HEK293 (cell line): Measurements from ENCODE around the gene CTRB1.

Experiments used
- CTCF ChIA-PET: fragments of 350-600 bp; formaldehyde crosslinking; extraction: SDS; loops from one replicate; lab custom pipeline; 2021; ENCODE audit warnings: antibody characterized with exemption; lab: Yijun Ruan, JAX
- POLR2A ChIA-PET: fragments of 300-600 bp; formaldehyde crosslinking; extraction: SDS; loops from one replicate; lab custom pipeline; 2020; ENCODE audit warnings: antibody characterized with exemption, inconsistent platforms; lab: Yijun Ruan, JAX
- H3K27ac ChIP-seq: fragments of 200-500 bp; sonication (Bioruptor generic); 2 replicates; pipeline ENCODE4 v1.5.1; 2014; ENCODE audit warnings: low read depth, low read length, control low read depth, inconsistent platforms; ENCODE audit errors: extremely low read depth
- H3K36me3 ChIP-seq, 2 experiments: fragments of 200-500 bp in 1 of 2; sonication (Bioruptor generic) in 1 of 2; 1 replicate in 1 of 2; 2 replicates in 1 of 2; pipeline ENCODE4 v1.5.1; 2014 to 2017; ENCODE audit warnings: inconsistent platforms in 2 of 2, low read length in 2 of 2; ENCODE audit not compliant: control insufficient read depth in 2 of 2, insufficient read depth in 1 of 2
- H3K4me1 ChIP-seq: fragments of 200-500 bp; sonication (Bioruptor generic); 2 replicates; pipeline ENCODE4 v1.5.1; 2014; ENCODE audit warnings: mild to moderate bottlenecking, low read length, inconsistent platforms; ENCODE audit not compliant: control insufficient read depth, insufficient read depth
- H3K4me3 ChIP-seq: 2 replicates; pipeline ENCODE4 v1.5.1; 2011; ENCODE audit warnings: low read depth, mild to moderate bottlenecking, control low read depth, low read length, moderate library complexity
- H3K9me3 ChIP-seq: fragments of 200-500 bp; sonication (Bioruptor generic); 2 replicates; pipeline ENCODE4 v1.5.1; 2014; ENCODE audit warnings: low read depth, low read length, inconsistent platforms; ENCODE audit not compliant: control insufficient read depth, insufficient read depth
- EGR2 ChIP-seq: fragments of 450-650 bp; formaldehyde crosslinking; IDR thresholded peaks from 2 replicates; pipeline ENCODE4 v1.5.1; 2016; ENCODE audit warnings: low read depth, missing biosample characterization, missing genetic modification characterization
- GLIS1 ChIP-seq: fragments of 450-650 bp; formaldehyde crosslinking; IDR thresholded peaks from 2 replicates; pipeline ENCODE4 v1.5.1; 2016; ENCODE audit warnings: missing biosample characterization, missing genetic modification characterization
- GLIS2 ChIP-seq: fragments of 450-650 bp; formaldehyde crosslinking; IDR thresholded peaks from 2 replicates; pipeline ENCODE4 v1.5.1; 2016; ENCODE audit warnings: missing biosample characterization, missing genetic modification characterization
- ZFHX2 ChIP-seq: fragments of 450-650 bp; formaldehyde crosslinking; conservative IDR thresholded peaks from 2 replicates; pipeline ENCODE4 v1.5.1; 2016; ENCODE audit warnings: missing biosample characterization, missing genetic modification characterization
- ZIC2 ChIP-seq: fragments of 450-650 bp; formaldehyde crosslinking; IDR thresholded peaks from 2 replicates; pipeline ENCODE4 v1.5.1; 2016; ENCODE audit warnings: missing biosample characterization, missing genetic modification characterization
- ZNF776 ChIP-seq: fragments of 450-650 bp; formaldehyde crosslinking; IDR thresholded peaks from 2 replicates; pipeline ENCODE4 v1.5.0; 2017; ENCODE audit warnings: missing biosample characterization, missing genetic modification characterization, borderline replicate concordance
- TF ChIP-seq, protein P1 (sequence below): fragments of 450-650 bp; formaldehyde crosslinking; IDR thresholded peaks from 2 replicates; pipeline ENCODE4 v1.5.1; 2016; ENCODE audit warnings: missing biosample characterization, missing genetic modification characterization
- TF ChIP-seq, protein P2 (sequence below): fragments of 450-650 bp; formaldehyde crosslinking; IDR thresholded peaks from 2 replicates; pipeline ENCODE4 v1.5.0; 2017; ENCODE audit warnings: missing biosample characterization, missing genetic modification characterization, borderline replicate concordance
- TF ChIP-seq, protein P3 (sequence below): fragments of 450-650 bp; formaldehyde crosslinking; IDR thresholded peaks from 2 replicates; pipeline ENCODE4 v1.5.1; 2016; ENCODE audit warnings: missing biosample characterization, missing genetic modification characterization
- TF ChIP-seq, protein P4 (sequence below): fragments of 450-650 bp; formaldehyde crosslinking; IDR thresholded peaks from 2 replicates; pipeline ENCODE4 v1.5.1; 2016; ENCODE audit warnings: missing biosample characterization, missing genetic modification characterization
- TF ChIP-seq, protein P5 (sequence below): fragments of 450-650 bp; formaldehyde crosslinking; IDR thresholded peaks from 2 replicates; pipeline ENCODE4 v1.5.1; 2016; ENCODE audit warnings: missing biosample characterization, missing genetic modification characterization

The CTRB1 gene

DNA sequence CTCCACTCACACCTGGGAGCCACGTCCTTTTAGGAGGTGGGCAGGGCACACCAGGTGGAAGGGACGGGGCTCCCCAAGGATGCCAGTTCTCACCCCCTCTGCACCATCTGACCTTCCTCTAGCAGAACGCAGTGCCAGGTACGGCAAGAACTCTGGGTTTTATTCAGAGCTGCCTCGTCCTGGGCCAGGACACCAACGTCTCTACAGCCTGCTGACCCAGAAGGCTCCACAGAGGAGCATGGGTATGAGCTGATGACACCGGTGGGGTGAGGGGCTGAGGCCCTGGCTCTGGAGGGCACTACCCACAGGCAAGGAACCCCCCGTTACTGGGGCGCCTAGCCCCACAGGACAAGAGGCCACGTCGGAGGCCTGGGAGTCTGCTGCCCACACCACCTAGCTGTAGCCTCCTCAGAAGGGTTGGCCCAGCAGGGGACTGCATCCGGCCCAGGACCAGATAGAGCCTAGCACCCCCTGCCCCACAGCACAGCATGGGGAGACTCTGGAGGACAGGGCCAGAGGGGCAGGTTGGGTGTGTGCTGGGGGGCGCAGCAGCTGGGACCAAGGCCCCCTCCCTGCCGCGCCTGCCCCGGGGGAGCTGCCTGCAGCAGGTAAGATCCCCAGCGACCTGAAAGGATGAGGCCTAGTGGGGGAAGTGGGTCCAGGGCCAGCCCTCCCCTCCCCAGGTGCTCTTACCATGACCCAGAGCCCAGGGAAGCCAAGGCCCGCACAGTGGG lies 18.8 kb downstream of the CTRB1 start:
- Histone ChIP-seq H3K9me3 (no peaks in the 10 kb centered on the region), H3K4me3 (no peak overlapping the region), H3K36me3 (peaks cover 8 to 81% of the 10 kb centered on the region in 2 experiments), H3K4me1 (peaks cover 4% of the 10 kb centered on the region; the same call in 1 of the 2 replicates), H3K27ac (no peak overlapping the region)
- POLR2A ChIA-PET, result no interaction called here
- 0 out of 2 replicates have a peak, but pooled peaks have one; percentile 9 for TF ChIP-seq ZIC2 (tag by site-specific recombination)
- TF ChIP-seq, protein P1, sequence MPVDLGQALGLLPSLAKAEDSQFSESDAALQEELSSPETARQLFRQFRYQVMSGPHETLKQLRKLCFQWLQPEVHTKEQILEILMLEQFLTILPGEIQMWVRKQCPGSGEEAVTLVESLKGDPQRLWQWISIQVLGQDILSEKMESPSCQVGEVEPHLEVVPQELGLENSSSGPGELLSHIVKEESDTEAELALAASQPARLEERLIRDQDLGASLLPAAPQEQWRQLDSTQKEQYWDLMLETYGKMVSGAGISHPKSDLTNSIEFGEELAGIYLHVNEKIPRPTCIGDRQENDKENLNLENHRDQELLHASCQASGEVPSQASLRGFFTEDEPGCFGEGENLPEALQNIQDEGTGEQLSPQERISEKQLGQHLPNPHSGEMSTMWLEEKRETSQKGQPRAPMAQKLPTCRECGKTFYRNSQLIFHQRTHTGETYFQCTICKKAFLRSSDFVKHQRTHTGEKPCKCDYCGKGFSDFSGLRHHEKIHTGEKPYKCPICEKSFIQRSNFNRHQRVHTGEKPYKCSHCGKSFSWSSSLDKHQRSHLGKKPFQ (tag by site-specific recombination), result no peak
- CTCF ChIA-PET, result interaction anchor here (0.8 to 1.1 kb wide), 3 partner anchors 38 to 166 kb away, joined by 3 to 4 read pairs (median 4); no protein-coding TSS in a partner anchor

DNA sequence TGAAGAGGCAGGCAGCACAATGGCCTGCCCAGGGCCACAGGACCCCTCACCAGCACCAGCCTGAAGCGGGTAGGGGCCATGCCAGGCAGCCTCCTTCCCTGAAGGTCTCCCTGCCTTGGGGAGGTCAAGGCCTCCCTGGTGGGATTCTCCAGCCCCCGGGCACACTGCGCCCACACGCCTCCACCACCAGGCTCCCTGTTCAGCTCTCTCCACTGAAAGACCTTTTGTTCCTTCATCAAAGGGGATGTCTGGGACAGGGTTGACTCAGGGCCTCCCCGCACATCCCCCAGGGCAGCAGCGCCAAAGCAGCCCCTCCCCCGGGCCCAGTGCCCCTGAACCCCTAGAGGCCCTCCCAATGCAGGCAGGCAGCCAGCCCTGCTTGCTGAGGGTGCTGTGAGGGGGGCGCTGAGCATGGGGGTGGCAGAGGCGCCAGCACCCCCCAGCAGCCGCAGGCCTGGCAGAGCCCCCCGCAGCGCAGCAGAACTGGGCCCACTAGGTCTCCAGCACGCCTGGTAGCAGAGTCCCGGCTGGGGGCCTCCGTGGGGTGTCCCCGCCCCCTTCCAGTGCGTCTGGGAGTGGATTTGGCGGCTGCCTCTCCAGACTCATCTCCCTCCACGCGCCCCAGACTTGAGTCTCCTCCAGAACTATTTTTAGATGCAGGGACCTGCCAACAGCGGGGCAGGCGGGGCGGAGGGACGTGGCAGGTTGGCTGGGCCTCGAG lies 19.5 kb downstream of the CTRB1 start:
- TF ChIP-seq GLIS1 (tag by site-specific recombination), result peak; percentile 91
- TF ChIP-seq, protein P2, sequence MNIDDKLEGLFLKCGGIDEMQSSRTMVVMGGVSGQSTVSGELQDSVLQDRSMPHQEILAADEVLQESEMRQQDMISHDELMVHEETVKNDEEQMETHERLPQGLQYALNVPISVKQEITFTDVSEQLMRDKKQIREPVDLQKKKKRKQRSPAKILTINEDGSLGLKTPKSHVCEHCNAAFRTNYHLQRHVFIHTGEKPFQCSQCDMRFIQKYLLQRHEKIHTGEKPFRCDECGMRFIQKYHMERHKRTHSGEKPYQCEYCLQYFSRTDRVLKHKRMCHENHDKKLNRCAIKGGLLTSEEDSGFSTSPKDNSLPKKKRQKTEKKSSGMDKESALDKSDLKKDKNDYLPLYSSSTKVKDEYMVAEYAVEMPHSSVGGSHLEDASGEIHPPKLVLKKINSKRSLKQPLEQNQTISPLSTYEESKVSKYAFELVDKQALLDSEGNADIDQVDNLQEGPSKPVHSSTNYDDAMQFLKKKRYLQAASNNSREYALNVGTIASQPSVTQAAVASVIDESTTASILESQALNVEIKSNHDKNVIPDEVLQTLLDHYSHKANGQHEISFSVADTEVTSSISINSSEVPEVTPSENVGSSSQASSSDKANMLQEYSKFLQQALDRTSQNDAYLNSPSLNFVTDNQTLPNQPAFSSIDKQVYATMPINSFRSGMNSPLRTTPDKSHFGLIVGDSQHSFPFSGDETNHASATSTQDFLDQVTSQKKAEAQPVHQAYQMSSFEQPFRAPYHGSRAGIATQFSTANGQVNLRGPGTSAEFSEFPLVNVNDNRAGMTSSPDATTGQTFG (tag by site-specific recombination), result no peak
- no peak for TF ChIP-seq ZNF776 (tag by site-specific recombination)
- TF ChIP-seq ZFHX2 (tag by site-specific recombination), result peak; percentile 47; the same call in 1 of the 2 replicates
- TF ChIP-seq, protein P3, sequence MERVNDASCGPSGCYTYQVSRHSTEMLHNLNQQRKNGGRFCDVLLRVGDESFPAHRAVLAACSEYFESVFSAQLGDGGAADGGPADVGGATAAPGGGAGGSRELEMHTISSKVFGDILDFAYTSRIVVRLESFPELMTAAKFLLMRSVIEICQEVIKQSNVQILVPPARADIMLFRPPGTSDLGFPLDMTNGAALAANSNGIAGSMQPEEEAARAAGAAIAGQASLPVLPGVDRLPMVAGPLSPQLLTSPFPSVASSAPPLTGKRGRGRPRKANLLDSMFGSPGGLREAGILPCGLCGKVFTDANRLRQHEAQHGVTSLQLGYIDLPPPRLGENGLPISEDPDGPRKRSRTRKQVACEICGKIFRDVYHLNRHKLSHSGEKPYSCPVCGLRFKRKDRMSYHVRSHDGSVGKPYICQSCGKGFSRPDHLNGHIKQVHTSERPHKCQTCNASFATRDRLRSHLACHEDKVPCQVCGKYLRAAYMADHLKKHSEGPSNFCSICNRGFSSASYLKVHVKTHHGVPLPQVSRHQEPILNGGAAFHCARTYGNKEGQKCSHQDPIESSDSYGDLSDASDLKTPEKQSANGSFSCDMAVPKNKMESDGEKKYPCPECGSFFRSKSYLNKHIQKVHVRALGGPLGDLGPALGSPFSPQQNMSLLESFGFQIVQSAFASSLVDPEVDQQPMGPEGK (tag by site-specific recombination), result peak; percentile 33; the same call in 1 of the 2 replicates
- peak; percentile 35; the same call in 1 of the 2 replicates for TF ChIP-seq GLIS2 (tag by site-specific recombination)
- TF ChIP-seq EGR2 (tag by site-specific recombination), result peak; percentile 51; the same call in 1 of the 2 replicates
- TF ChIP-seq ZIC2 (tag by site-specific recombination), result peak; percentile 33
- TF ChIP-seq, protein P4, sequence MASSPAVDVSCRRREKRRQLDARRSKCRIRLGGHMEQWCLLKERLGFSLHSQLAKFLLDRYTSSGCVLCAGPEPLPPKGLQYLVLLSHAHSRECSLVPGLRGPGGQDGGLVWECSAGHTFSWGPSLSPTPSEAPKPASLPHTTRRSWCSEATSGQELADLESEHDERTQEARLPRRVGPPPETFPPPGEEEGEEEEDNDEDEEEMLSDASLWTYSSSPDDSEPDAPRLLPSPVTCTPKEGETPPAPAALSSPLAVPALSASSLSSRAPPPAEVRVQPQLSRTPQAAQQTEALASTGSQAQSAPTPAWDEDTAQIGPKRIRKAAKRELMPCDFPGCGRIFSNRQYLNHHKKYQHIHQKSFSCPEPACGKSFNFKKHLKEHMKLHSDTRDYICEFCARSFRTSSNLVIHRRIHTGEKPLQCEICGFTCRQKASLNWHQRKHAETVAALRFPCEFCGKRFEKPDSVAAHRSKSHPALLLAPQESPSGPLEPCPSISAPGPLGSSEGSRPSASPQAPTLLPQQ, result 0 out of 2 replicates have a peak, but pooled peaks have one; percentile 32
- TF ChIP-seq, protein P5, sequence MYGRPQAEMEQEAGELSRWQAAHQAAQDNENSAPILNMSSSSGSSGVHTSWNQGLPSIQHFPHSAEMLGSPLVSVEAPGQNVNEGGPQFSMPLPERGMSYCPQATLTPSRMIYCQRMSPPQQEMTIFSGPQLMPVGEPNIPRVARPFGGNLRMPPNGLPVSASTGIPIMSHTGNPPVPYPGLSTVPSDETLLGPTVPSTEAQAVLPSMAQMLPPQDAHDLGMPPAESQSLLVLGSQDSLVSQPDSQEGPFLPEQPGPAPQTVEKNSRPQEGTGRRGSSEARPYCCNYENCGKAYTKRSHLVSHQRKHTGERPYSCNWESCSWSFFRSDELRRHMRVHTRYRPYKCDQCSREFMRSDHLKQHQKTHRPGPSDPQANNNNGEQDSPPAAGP (tag by site-specific recombination), result no peak
- Histone ChIP-seq H3K9me3 (no peaks in the 10 kb centered on the region), H3K4me3 (no peak overlapping the region), H3K27ac (0 out of 2 replicates have a peak overlapping the region, but pooled peaks have one; percentile 17), H3K4me1 (peaks cover 4% of the 10 kb centered on the region; the same call in 1 of the 2 replicates), H3K36me3 (peaks cover under 1 to 82% of the 10 kb centered on the region in 2 experiments; a peak in 2 of 3 replicates)
- CTCF ChIA-PET, result interaction anchor here (0.6 to 0.8 kb wide), 3 partner anchors 39 to 165 kb away, joined by 3 to 4 read pairs (median 4); no protein-coding TSS in a partner anchor
- POLR2A ChIA-PET, result no interaction called here
